Activated naive CD4-positive, alpha-beta T cell treated with anti-CD3 and anti-CD28 coated beads, Interleukin-2, amount 50 U/mL, for 24 hours (primary cell): ENCODE results near the gene CTNND2.

Experiments used
- H3K27ac Mint-ChIP-seq: one replicate; pipeline ENCODE4 v1.8.0; 2021; ENCODE audit warnings: mild to moderate bottlenecking, mixed read lengths
- H3K27me3 Mint-ChIP-seq: one replicate; pipeline ENCODE4 v1.8.0; 2021; ENCODE audit warnings: mixed read lengths
- H3K36me3 Mint-ChIP-seq: one replicate; pipeline ENCODE4 v1.8.0; 2021; ENCODE audit warnings: mixed read lengths
- H3K4me1 Mint-ChIP-seq: one replicate; pipeline ENCODE4 v1.8.0; 2021; ENCODE audit warnings: mixed read lengths
- H3K4me3 Mint-ChIP-seq: one replicate; pipeline ENCODE4 v1.8.0; 2021; ENCODE audit warnings: mild to moderate bottlenecking, mixed read lengths
- H3K9me3 Mint-ChIP-seq: one replicate; pipeline ENCODE4 v1.8.0; 2021; ENCODE audit warnings: mixed read lengths

The CTNND2 gene

DNA sequence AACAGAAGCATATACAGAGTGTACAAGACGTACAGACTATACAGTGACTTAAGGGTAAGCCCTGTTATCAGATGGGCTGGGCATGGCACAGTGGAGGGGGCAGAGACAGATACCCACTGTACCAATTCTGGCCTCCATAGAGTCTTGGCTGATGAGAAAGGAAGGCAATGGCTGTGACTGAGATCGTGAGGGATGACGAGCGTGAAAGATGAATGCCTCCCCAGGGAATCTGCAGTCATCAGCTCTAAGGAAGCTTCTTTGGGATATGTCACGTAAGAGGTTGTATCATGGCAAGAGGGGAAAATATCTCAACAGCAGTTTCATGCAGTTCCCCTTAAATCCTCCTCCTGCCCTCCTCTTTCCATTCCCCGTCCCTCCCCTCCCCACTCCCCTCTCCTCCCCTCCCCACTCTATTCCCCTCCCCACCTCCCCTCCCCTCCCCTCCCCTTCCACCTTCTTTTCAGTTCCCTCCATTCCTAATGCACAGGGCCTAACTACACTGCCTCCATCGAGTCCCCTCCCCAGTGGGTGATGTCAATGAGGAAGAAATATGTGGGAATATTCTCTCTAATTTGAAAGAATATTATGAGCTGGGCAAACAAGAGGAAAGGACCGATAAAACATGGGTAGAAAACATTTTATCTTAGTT lies 916.8 kb downstream of the CTNND2 start:
- Mint-ChIP-seq H3K36me3 (no peaks in the 10 kb centered on the region), H3K9me3 (no peaks in the 10 kb centered on the region), H3K27me3 (peaks cover 14% of the 10 kb centered on the region), H3K4me1 (peaks cover 12% of the 10 kb centered on the region), H3K27ac (no peak overlapping the region), H3K4me3 (no peak overlapping the region)

- Mint-ChIP-seq H3K36me3 (no peaks in the 10 kb centered on the region), H3K4me3 (no peak overlapping the region), H3K27ac (no peak overlapping the region), H3K9me3 (no peaks in the 10 kb centered on the region), H3K27me3 (peaks cover 14% of the 10 kb centered on the region), H3K4me1 (peaks cover 12% of the 10 kb centered on the region)
Measured at GRCh38 chr5:10985721-10986110, 918.5 kb downstream of the CTNND2 start.

- H3K4me3 Mint-ChIP-seq, result no peak overlapping the region
- H3K9me3 Mint-ChIP-seq, result no peaks in the 10 kb centered on the region
- H3K27ac Mint-ChIP-seq, result no peak overlapping the region
- peaks cover 14% of the 10 kb centered on the region for H3K27me3 Mint-ChIP-seq
- peaks cover 12% of the 10 kb centered on the region for H3K4me1 Mint-ChIP-seq
- H3K36me3 Mint-ChIP-seq, result no peaks in the 10 kb centered on the region
Measured at GRCh38 chr5:10985091-10985720, 919.0 kb downstream of the CTNND2 start.

- Mint-ChIP-seq H3K27me3 (peaks cover 14% of the 10 kb centered on the region), H3K4me1 (peaks cover 12% of the 10 kb centered on the region), H3K36me3 (no peaks in the 10 kb centered on the region), H3K9me3 (no peaks in the 10 kb centered on the region), H3K27ac (no peak overlapping the region), H3K4me3 (no peak overlapping the region)
Measured at GRCh38 chr5:10984021-10984715, 920.1 kb downstream of the CTNND2 start.

DNA sequence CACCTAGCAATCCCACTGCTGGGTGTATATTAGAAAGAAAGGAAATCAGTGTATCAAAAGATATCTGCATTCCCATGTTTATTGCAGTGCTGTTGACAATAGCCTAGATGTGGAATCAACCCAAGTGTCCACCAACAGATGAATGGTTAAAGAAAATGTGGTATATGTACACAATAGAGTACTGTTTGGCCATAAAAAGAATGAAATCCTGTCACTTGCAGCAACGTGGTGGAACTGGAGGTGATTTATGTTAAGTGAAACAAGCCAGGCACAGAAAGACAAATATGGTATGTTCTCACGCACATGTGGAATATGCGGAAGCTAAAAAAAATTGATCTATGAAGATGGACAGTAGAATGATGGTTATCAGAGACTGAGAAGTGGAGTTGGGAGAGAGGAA lies 921.6 kb downstream of the CTNND2 start:
- H3K27me3 Mint-ChIP-seq, result peaks cover 9% of the 10 kb centered on the region
- H3K4me3 Mint-ChIP-seq, result no peak overlapping the region

DNA sequence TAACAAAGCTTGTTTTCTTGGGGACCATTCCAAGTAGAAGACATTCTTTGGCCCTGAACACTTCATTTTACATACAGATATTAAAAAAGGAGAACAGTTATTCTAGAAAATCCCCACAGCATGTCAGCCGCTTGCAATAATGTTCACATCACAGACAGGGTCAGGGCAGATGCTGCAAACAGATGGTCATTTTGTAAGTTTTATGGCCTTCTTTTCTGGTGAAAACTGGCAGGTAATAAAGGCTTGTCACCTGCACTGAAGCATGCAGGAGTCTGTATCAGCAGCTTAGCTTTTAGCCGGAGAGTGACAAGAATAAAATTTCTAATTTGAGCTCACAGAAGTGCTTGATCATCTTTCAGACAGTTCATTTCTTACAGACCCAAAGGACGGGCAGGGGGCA lies 922.3 kb downstream of the CTNND2 start:
- Mint-ChIP-seq H3K9me3 (no peaks in the 10 kb centered on the region), H3K27ac (no peak overlapping the region), H3K27me3 (peaks cover 8% of the 10 kb centered on the region), H3K4me3 (no peak overlapping the region), H3K4me1 (no peaks in the 10 kb centered on the region), H3K36me3 (no peaks in the 10 kb centered on the region)

More for the DNA sequence above, 921.6 kb downstream of the CTNND2 start:
- Mint-ChIP-seq H3K27ac (no peak overlapping the region), H3K9me3 (no peaks in the 10 kb centered on the region), H3K36me3 (no peaks in the 10 kb centered on the region), H3K4me1 (peaks cover 3% of the 10 kb centered on the region)

DNA sequence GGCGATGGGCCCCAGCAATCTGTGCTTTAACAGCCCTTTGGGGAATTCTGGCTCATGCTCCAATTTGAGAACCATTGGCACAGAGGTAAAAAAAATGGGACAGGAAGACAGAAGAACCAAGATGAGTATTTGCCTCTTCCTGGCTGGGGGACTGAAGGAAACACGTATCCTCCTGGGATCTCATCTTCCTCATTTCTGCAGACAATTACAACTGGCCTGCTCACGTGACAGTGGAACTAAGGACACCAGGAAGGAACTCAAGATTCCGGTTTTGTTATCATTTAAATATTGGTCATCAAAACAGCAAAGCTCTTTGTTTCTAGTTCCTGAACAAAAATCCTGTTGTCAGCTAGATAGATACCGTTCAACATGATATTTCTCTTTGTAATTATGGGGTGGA lies 927.2 kb downstream of the CTNND2 start:
- H3K27me3 Mint-ChIP-seq, result no peaks in the 10 kb centered on the region
- H3K4me1 Mint-ChIP-seq, result no peaks in the 10 kb centered on the region

GRCh38 chr5:10975945-10976344 lies 928.3 kb downstream of the CTNND2 start:
- no peaks in the 10 kb centered on the region for H3K4me1 Mint-ChIP-seq
- no peak overlapping the region for H3K4me3 Mint-ChIP-seq
- no peaks in the 10 kb centered on the region for H3K36me3 Mint-ChIP-seq
- no peaks in the 10 kb centered on the region for H3K9me3 Mint-ChIP-seq
- H3K27ac Mint-ChIP-seq, result no peak overlapping the region
- H3K27me3 Mint-ChIP-seq, result no peaks in the 10 kb centered on the region

More for the DNA sequence above, 927.2 kb downstream of the CTNND2 start:
- no peaks in the 10 kb centered on the region for H3K36me3 Mint-ChIP-seq
- no peaks in the 10 kb centered on the region for H3K9me3 Mint-ChIP-seq
- H3K27ac Mint-ChIP-seq, result no peak overlapping the region
- no peak overlapping the region for H3K4me3 Mint-ChIP-seq

GRCh38 chr5:10974850-10975249 lies 929.4 kb downstream of the CTNND2 start:
- Mint-ChIP-seq H3K9me3 (no peaks in the 10 kb centered on the region), H3K4me3 (no peak overlapping the region), H3K36me3 (no peaks in the 10 kb centered on the region), H3K4me1 (no peaks in the 10 kb centered on the region), H3K27ac (no peak overlapping the region), H3K27me3 (no peaks in the 10 kb centered on the region)

GRCh38 chr5:10973316-10973715 lies 930.9 kb downstream of the CTNND2 start:
- Mint-ChIP-seq H3K27ac (no peak overlapping the region), H3K4me3 (no peak overlapping the region), H3K36me3 (no peaks in the 10 kb centered on the region), H3K27me3 (no peaks in the 10 kb centered on the region), H3K9me3 (no peaks in the 10 kb centered on the region), H3K4me1 (no peaks in the 10 kb centered on the region)

GRCh38 chr5:10969684-10970180 lies 934.5 kb downstream of the CTNND2 start:
- no peaks in the 10 kb centered on the region for H3K36me3 Mint-ChIP-seq
- no peak overlapping the region for H3K27ac Mint-ChIP-seq
- H3K27me3 Mint-ChIP-seq, result no peaks in the 10 kb centered on the region
- H3K4me1 Mint-ChIP-seq, result no peaks in the 10 kb centered on the region
- no peak overlapping the region for H3K4me3 Mint-ChIP-seq
- H3K9me3 Mint-ChIP-seq, result no peaks in the 10 kb centered on the region

GRCh38 chr5:10964806-10965205 lies 939.4 kb downstream of the CTNND2 start:
- H3K4me3 Mint-ChIP-seq, result no peak overlapping the region
- no peak overlapping the region for H3K27ac Mint-ChIP-seq
- no peaks in the 10 kb centered on the region for H3K27me3 Mint-ChIP-seq
- H3K4me1 Mint-ChIP-seq, result peaks cover 15% of the 10 kb centered on the region
- H3K36me3 Mint-ChIP-seq, result no peaks in the 10 kb centered on the region
- no peaks in the 10 kb centered on the region for H3K9me3 Mint-ChIP-seq

- Mint-ChIP-seq H3K36me3 (no peaks in the 10 kb centered on the region), H3K27ac (no peak overlapping the region), H3K9me3 (no peaks in the 10 kb centered on the region), H3K27me3 (no peaks in the 10 kb centered on the region), H3K4me3 (no peak overlapping the region), H3K4me1 (peaks cover 15% of the 10 kb centered on the region)
Measured at GRCh38 chr5:10958728-10959127, 945.5 kb downstream of the CTNND2 start.

DNA sequence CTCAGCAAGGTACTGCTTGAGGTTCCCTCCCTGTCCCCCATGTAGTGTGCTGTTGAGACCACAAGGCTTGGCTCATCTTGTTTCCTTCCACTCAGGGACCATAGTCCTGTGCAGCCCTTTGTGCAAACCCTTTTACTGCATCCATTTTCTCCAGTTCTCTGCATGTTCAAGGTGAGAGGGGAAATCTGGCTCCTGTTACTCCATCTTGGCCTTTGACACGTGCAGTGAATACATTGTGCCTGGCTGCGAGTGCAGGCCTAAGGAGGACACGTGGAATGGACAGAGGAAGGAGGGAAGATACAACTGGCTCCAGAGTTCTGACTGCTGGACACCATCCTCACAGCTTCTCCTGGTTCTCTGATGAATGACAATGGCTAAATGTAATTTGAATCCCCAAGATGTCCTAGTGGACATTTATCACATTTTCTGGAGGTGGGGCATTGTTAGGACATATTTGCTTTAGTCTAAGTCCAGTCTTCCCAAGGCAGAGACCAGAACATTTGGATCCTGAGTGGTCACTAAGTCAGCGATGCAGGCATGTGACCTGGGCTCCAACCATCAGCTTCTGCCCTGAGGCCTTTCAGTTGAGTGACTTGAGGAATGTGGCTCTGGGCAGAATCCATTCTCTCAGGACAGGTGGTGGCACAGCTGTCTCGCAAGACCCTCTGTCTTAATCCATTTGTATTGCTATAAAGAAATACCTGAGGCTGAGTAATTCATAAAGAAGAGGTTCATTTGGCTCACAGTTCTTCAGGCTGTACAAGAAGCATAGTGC lies 954.2 kb downstream of the CTNND2 start:
- Mint-ChIP-seq H3K27me3 (peaks cover under 1% of the 10 kb centered on the region), H3K9me3 (no peaks in the 10 kb centered on the region), H3K27ac (no peak overlapping the region), H3K4me3 (no peak overlapping the region), H3K36me3 (no peaks in the 10 kb centered on the region), H3K4me1 (no peaks in the 10 kb centered on the region)

- H3K36me3 Mint-ChIP-seq, result no peaks in the 10 kb centered on the region
- H3K4me1 Mint-ChIP-seq, result no peaks in the 10 kb centered on the region
- peaks cover 4% of the 10 kb centered on the region for H3K27me3 Mint-ChIP-seq
- H3K4me3 Mint-ChIP-seq, result no peak overlapping the region
- H3K27ac Mint-ChIP-seq, result peak overlapping the region; percentile 18
- H3K9me3 Mint-ChIP-seq, result no peaks in the 10 kb centered on the region
Measured at GRCh38 chr5:10946050-10946449, 958.2 kb downstream of the CTNND2 start.
